GM12878 (cell line): ENCODE results near the gene GMPPB.

Experiments
- FOXM1 ChIP-seq: IDR thresholded peaks from 2 replicates; pipeline ENCODE4 v1.6.1; 2012; ENCODE audit warnings: low read depth, mild to moderate bottlenecking, inconsistent platforms, low read length, moderate library complexity
- POLR2A ChIP-seq: IDR thresholded peaks from 2 replicates; pipeline ENCODE4 v1.6.1; 2011; ENCODE audit warnings: low read depth, mild to moderate bottlenecking, low read length
- POLR2AphosphoS5 ChIP-seq: IDR thresholded peaks from 2 replicates; pipeline ENCODE4 v1.6.1; 2011; ENCODE audit warnings: mild to moderate bottlenecking, low read length, inconsistent platforms
- SP1 ChIP-seq: IDR thresholded peaks from one replicate; pipeline ENCODE4 v1.6.1; 2011; ENCODE audit warnings: low read depth, low read length
- SREBF2 ChIP-seq: IDR thresholded peaks from 2 replicates; pipeline ENCODE4 v1.6.1; 2012; ENCODE audit warnings: mild to moderate bottlenecking, low read length
- SUZ12 ChIP-seq: fragments of 200-600 bp; sonication (generic); IDR thresholded peaks from one replicate; pipeline ENCODE4 v1.6.1; 2018; ENCODE audit warnings: antibody characterized with exemption, mild to moderate bottlenecking; ENCODE audit not compliant: unreplicated experiment
- TAF1 ChIP-seq: IDR thresholded peaks from 2 replicates; pipeline ENCODE4 v1.6.1; 2011; ENCODE audit warnings: mild to moderate bottlenecking, low read depth, low read length, borderline replicate concordance
- YBX1 ChIP-seq: fragments of 450-650 bp; IDR thresholded peaks from 2 replicates; pipeline ENCODE4 v1.6.1; 2016; ENCODE audit warnings: antibody characterized with exemption
- YY1 ChIP-seq: IDR thresholded peaks from 2 replicates; pipeline ENCODE4 v1.6.1; 2011; ENCODE audit warnings: low read depth, mild to moderate bottlenecking, low read length
- TF ChIP-seq, protein P1 (sequence below), 3 experiments: IDR thresholded peaks in 2 of 3; conservative IDR thresholded peaks in 1 of 3; 2 replicates each; pipeline ENCODE4 v1.5.1; 2011; ENCODE audit warnings: low read depth in 3 of 3, low read length in 3 of 3, mild to moderate bottlenecking in 3 of 3, control low read depth in 2 of 3, moderate library complexity in 2 of 3, inconsistent platforms in 1 of 3, mixed read lengths in 1 of 3; ENCODE audit not compliant: control insufficient read depth in 2 of 3, insufficient read depth in 1 of 3; ENCODE audit errors: extremely low read depth in 1 of 3

DNA sequence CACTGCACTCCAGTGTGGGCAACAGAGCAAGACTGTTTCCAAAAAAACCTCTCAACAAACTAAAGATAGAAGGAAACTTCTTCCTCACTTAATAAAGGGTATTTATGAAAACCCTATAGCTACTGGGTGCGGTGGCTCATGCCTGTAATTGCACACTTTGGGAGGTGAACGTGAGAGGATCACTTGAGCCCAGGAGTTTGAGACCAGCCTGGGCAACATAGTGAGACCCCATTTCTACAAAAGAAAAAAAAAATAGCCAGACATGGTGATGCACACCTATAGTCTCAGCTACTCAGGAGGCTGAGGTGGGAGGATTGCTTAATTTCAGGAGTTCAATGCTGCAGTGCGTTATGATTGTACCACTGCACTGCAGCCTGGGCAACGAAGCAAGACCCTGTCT lies 40.2 kb upstream of the GMPPB start:
- no peak for TF ChIP-seq SP1
- TF ChIP-seq, protein P1, sequence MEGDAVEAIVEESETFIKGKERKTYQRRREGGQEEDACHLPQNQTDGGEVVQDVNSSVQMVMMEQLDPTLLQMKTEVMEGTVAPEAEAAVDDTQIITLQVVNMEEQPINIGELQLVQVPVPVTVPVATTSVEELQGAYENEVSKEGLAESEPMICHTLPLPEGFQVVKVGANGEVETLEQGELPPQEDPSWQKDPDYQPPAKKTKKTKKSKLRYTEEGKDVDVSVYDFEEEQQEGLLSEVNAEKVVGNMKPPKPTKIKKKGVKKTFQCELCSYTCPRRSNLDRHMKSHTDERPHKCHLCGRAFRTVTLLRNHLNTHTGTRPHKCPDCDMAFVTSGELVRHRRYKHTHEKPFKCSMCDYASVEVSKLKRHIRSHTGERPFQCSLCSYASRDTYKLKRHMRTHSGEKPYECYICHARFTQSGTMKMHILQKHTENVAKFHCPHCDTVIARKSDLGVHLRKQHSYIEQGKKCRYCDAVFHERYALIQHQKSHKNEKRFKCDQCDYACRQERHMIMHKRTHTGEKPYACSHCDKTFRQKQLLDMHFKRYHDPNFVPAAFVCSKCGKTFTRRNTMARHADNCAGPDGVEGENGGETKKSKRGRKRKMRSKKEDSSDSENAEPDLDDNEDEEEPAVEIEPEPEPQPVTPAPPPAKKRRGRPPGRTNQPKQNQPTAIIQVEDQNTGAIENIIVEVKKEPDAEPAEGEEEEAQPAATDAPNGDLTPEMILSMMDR (IDR thresholded peaks at IDR 0.05 in 2 of 3, conservative IDR thresholded peaks at IDR 0.05 in 1 of 3; ENCODE audit: control insufficient read depth in 2 of 3, extremely low read depth in 1 of 3, insufficient read depth in 1 of 3, low read depth in 3 of 3, low read length in 3 of 3), result no peak
- no peak for TF ChIP-seq TAF1
- no peak for TF ChIP-seq POLR2AphosphoS5
- no peak for TF ChIP-seq SUZ12
- no peak for TF ChIP-seq YY1
- no peak for TF ChIP-seq SREBF2
- no peak for TF ChIP-seq POLR2A
- TF ChIP-seq FOXM1, result no peak
- TF ChIP-seq YBX1, result no peak
